H9 (cell line): ENCODE data around the gene TMEM178B. TPM values are rescaled to one million over a fixed set of nuclear protein-coding genes. Genes with fewer than 3 reads are reported as not detected.

Experiments
- DNase-seq: peaks from one replicate; pipeline ENCODE4 v3.0.0-alpha.2; 2017
- H2AFZ ChIP-seq: one replicate; pipeline ENCODE4 v1.6.1; 2013; ENCODE audit warnings: mild to moderate bottlenecking, low read length, control low read depth, moderate library complexity
- H2AK5ac ChIP-seq: 2 replicates; pipeline ENCODE4 v1.6.1; 2013; ENCODE audit warnings: low read length, control low read depth, mixed read lengths; ENCODE audit not compliant: insufficient read length
- H2BK120ac ChIP-seq: one replicate; pipeline ENCODE4 v1.6.1; 2013; ENCODE audit warnings: low read depth, mild to moderate bottlenecking, low read length, control low read depth, inconsistent platforms; ENCODE audit not compliant: poor library complexity, severe bottlenecking
- H2BK12ac ChIP-seq: 2 replicates; pipeline ENCODE4 v1.6.1; 2013; ENCODE audit warnings: low read length, control low read depth, mixed read lengths, low read depth; ENCODE audit not compliant: insufficient read length
- H2BK15ac ChIP-seq: 2 replicates; pipeline ENCODE4 v1.6.1; 2013; ENCODE audit warnings: low read depth, low read length, control low read depth
- H2BK20ac ChIP-seq: one replicate; pipeline ENCODE4 v1.6.1; 2013; ENCODE audit warnings: low read depth, mild to moderate bottlenecking, low read length, control low read depth, inconsistent platforms; ENCODE audit not compliant: poor library complexity, severe bottlenecking
- H2BK5ac ChIP-seq: 2 replicates; pipeline ENCODE4 v1.6.1; 2013; ENCODE audit warnings: low read length, control low read depth, mixed read lengths; ENCODE audit not compliant: insufficient read length
- H3K14ac ChIP-seq: 2 replicates; pipeline ENCODE4 v1.6.1; 2013; ENCODE audit warnings: low read length, control low read depth; ENCODE audit not compliant: insufficient read depth
- H3K18ac ChIP-seq: 2 replicates; pipeline ENCODE4 v1.6.1; 2013; ENCODE audit warnings: low read depth, mild to moderate bottlenecking, mixed read lengths, low read length, control low read depth; ENCODE audit not compliant: insufficient read length
- H3K23ac ChIP-seq: 2 replicates; pipeline ENCODE4 v1.6.1; 2013; ENCODE audit warnings: low read length, control low read depth, mixed read lengths, low read depth; ENCODE audit not compliant: insufficient read length
- H3K23me2 ChIP-seq: 2 replicates; pipeline ENCODE4 v1.6.1; 2013; ENCODE audit warnings: low read depth, mild to moderate bottlenecking, mixed read lengths, low read length, control low read depth; ENCODE audit not compliant: insufficient read length, poor library complexity, severe bottlenecking
- H3K27ac ChIP-seq: 2 replicates; pipeline ENCODE4 v1.5.1; 2013; ENCODE audit warnings: low read length, control low read depth, mixed read lengths, low read depth; ENCODE audit not compliant: insufficient read length
- H3K27me3 ChIP-seq: 2 replicates; pipeline ENCODE4 v1.6.1; 2013; ENCODE audit warnings: low read length, control low read depth, inconsistent platforms; ENCODE audit not compliant: insufficient read depth
- H3K4ac ChIP-seq: 2 replicates; pipeline ENCODE4 v1.6.1; 2013; ENCODE audit warnings: low read depth, mild to moderate bottlenecking, control low read depth, inconsistent platforms, low read length, moderate library complexity
- H3K4me1 ChIP-seq: 2 replicates; pipeline ENCODE4 v1.6.1; 2013; ENCODE audit warnings: low read length, control low read depth, inconsistent platforms; ENCODE audit not compliant: insufficient read depth
- H3K4me2 ChIP-seq: 2 replicates; pipeline ENCODE4 v1.6.1; 2013; ENCODE audit warnings: low read length, control low read depth, mixed read lengths; ENCODE audit not compliant: insufficient read length, insufficient read depth
- H3K56ac ChIP-seq: 2 replicates; pipeline ENCODE4 v1.6.1; 2013; ENCODE audit warnings: low read depth, mild to moderate bottlenecking, mixed read lengths, low read length, control low read depth; ENCODE audit not compliant: insufficient read length
- H3K79me1 ChIP-seq: 2 replicates; pipeline ENCODE4 v1.6.1; 2013; ENCODE audit warnings: low read depth, mild to moderate bottlenecking, moderate library complexity, low read length, control low read depth, inconsistent platforms; ENCODE audit not compliant: insufficient read depth, poor library complexity, severe bottlenecking
- H3K79me2 ChIP-seq: 2 replicates; pipeline ENCODE4 v1.6.1; 2013; ENCODE audit warnings: low read length, control low read depth, inconsistent platforms; ENCODE audit not compliant: insufficient read depth
- H3K9ac ChIP-seq: 2 replicates; pipeline ENCODE4 v1.6.1; 2013; ENCODE audit warnings: low read length, control low read depth, mixed read lengths; ENCODE audit not compliant: insufficient read length; ENCODE audit errors: extremely low read depth
- H3K9me3 ChIP-seq: one replicate; pipeline ENCODE4 v1.6.1; 2013; ENCODE audit warnings: low read depth, low read length, inconsistent platforms; ENCODE audit not compliant: control insufficient read depth
- H3T11ph ChIP-seq: one replicate; pipeline ENCODE4 v1.6.1; 2013; ENCODE audit warnings: mild to moderate bottlenecking, low read length, control low read depth, inconsistent platforms
- H4K20me1 ChIP-seq: one replicate; pipeline ENCODE4 v1.6.1; 2013; ENCODE audit not compliant: control insufficient read depth, insufficient read length, insufficient read depth
- H4K5ac ChIP-seq: 2 replicates; pipeline ENCODE4 v1.6.1; 2013; ENCODE audit warnings: low read depth, mild to moderate bottlenecking, mixed read lengths, low read length, control low read depth; ENCODE audit not compliant: insufficient read length
- H4K8ac ChIP-seq: replicated peaks from 2 replicates; pipeline ENCODE4 v1.6.1; 2013; ENCODE audit warnings: low read length, control low read depth, mixed read lengths, low read depth; ENCODE audit not compliant: insufficient read length
- H4K91ac ChIP-seq: 2 replicates; pipeline ENCODE4 v1.6.1; 2013; ENCODE audit warnings: low read depth, mild to moderate bottlenecking, moderate library complexity, mixed read lengths, low read length, control low read depth; ENCODE audit not compliant: insufficient read length
- H3K27ac Mint-ChIP-seq, 3 experiments: 2 replicates in 2 of 3; 3 replicates in 1 of 3; pipeline ENCODE4 v1.8.0; 2020 to 2021; ENCODE audit warnings: mixed read lengths in 3 of 3, mild to moderate bottlenecking in 1 of 3, moderate library complexity in 1 of 3
- H3K27me3 Mint-ChIP-seq: 2 replicates; pipeline ENCODE4 v1.8.0; 2021; ENCODE audit warnings: low read depth, mild to moderate bottlenecking, moderate library complexity, mixed read lengths
- H3K36me3 Mint-ChIP-seq, 3 experiments: 2 replicates in 2 of 3; 3 replicates in 1 of 3; pipeline ENCODE4 v1.8.0; 2020 to 2021; ENCODE audit warnings: low read depth in 3 of 3, mixed read lengths in 3 of 3; ENCODE audit not compliant: insufficient read depth in 1 of 3
- H3K4me1 Mint-ChIP-seq, 2 experiments: 2 replicates each; pipeline ENCODE4 v1.8.0; 2020; ENCODE audit warnings: mixed read lengths in 2 of 2
- H3K4me3 Mint-ChIP-seq, 2 experiments: 2 replicates in 1 of 2; 3 replicates in 1 of 2; pipeline ENCODE4 v1.8.0; 2020 to 2021; ENCODE audit warnings: mild to moderate bottlenecking in 2 of 2, mixed read lengths in 2 of 2, moderate library complexity in 1 of 2
- H3K9me3 Mint-ChIP-seq, 2 experiments: 2 replicates in 1 of 2; 3 replicates in 1 of 2; pipeline ENCODE4 v1.8.0; 2020; ENCODE audit warnings: mild to moderate bottlenecking in 2 of 2, mixed read lengths in 2 of 2, moderate library complexity in 1 of 2
- CTCF ChIP-seq: fragments of 200-600 bp; sonication (generic); conservative IDR thresholded peaks from 3 replicates; pipeline ENCODE4 v1.8.0; 2021; ENCODE audit warnings: antibody characterized with exemption, mild to moderate bottlenecking
- WGBS: extraction: QIAGEN DNeasy Blood & Tissue Kit; methylation state at CpG from one replicate; pipeline ENCODE4 v1.1.7; 2013; ENCODE audit warnings: missing lambda C conversion rate, low lambda C conversion rate, mixed read lengths; ENCODE audit not compliant: insufficient read length; ENCODE audit errors: extremely low coverage; 5-methylcytosine and 5-hydroxymethylcytosine counted together
- total RNA-seq: library from RNA; stranded (reverse); gene quantifications from 2 replicates; pipeline ENCODE4 v1.2.1, GENCODE V29; 2021

Gene TMEM178B
- total RNA-seq, 1 experiment from 2014 or later = 11.3 TPM

GRCh38 chr7:141512597-141512996 lies 438.7 kb downstream of the TMEM178B start:
- H3K9me3 Mint-ChIP-seq = peaks cover 15 to 19% of the 10 kb centered on the region in 2 experiments
- H2BK5ac ChIP-seq = no peak overlapping the region

More at GRCh38 chr7:141512597-141512996, 438.7 kb downstream of the TMEM178B start:
- H3K36me3 Mint-ChIP-seq = peaks cover 28 to 36% (median 34%) of the 10 kb centered on the region in 3 experiments
- H3K4me1 ChIP-seq = peaks cover 4% of the 10 kb centered on the region; the same call in 1 of the 2 replicates
- no peaks in the 10 kb centered on the region; the same call in 1 of the 2 replicates for H3K27me3 ChIP-seq
- H2BK120ac ChIP-seq = no peak overlapping the region
- no peak overlapping the region for H3K23ac ChIP-seq
- H4K91ac ChIP-seq = no peak overlapping the region
- H2BK15ac ChIP-seq = no peak overlapping the region
- peaks cover 11% of the 10 kb centered on the region for H3K23me2 ChIP-seq
- H2AK5ac ChIP-seq = no peak overlapping the region
- H3K4me2 ChIP-seq = no peak overlapping the region
- H3K79me2 ChIP-seq = no peaks in the 10 kb centered on the region
- H4K8ac ChIP-seq = no peak overlapping the region
- H3K79me1 ChIP-seq = no peaks in the 10 kb centered on the region
- H3K27ac Mint-ChIP-seq = no peak overlapping the region
- no peak for TF ChIP-seq CTCF
- no peak overlapping the region for H3K4ac ChIP-seq
- no peak overlapping the region for H4K5ac ChIP-seq
- H3K4me1 Mint-ChIP-seq = peaks cover 16 to 19% of the 10 kb centered on the region in 2 experiments
- H3K9ac ChIP-seq = no peak overlapping the region
- peaks cover 6% of the 10 kb centered on the region for H3K9me3 ChIP-seq
- DNase-seq = no peak
- H4K20me1 ChIP-seq = no peaks in the 10 kb centered on the region
- peaks cover 18% of the 10 kb centered on the region for H3K27me3 Mint-ChIP-seq
- H3K4me3 Mint-ChIP-seq = peak overlapping the region; percentile 76 to 80; a peak in 3 of 5 replicates
- no peak overlapping the region for H3K56ac ChIP-seq
- no peak overlapping the region for H2BK20ac ChIP-seq
- no peak overlapping the region for H3K18ac ChIP-seq
- no peak overlapping the region for H2AFZ ChIP-seq
- H2BK12ac ChIP-seq = no peak overlapping the region
- no peak overlapping the region for H3T11ph ChIP-seq
- no peak overlapping the region for H3K27ac ChIP-seq
- WGBS = no CpG with 5 or more reads among the region's 2 CpGs
- no peak overlapping the region for H3K14ac ChIP-seq
